Inferior parietal cortex (tissue), 1 donor: ENCODE results near the gene COL4A4.
A peak's percentile ranks its signal among the peaks of the same experiment; 100 is the strongest.

Source experiments
- DNase-seq: peaks from one replicate; pipeline ENCODE4 v3.0.0-alpha.2; 2016; ENCODE audit errors: extremely low spot score

The COL4A4 gene

DNA sequence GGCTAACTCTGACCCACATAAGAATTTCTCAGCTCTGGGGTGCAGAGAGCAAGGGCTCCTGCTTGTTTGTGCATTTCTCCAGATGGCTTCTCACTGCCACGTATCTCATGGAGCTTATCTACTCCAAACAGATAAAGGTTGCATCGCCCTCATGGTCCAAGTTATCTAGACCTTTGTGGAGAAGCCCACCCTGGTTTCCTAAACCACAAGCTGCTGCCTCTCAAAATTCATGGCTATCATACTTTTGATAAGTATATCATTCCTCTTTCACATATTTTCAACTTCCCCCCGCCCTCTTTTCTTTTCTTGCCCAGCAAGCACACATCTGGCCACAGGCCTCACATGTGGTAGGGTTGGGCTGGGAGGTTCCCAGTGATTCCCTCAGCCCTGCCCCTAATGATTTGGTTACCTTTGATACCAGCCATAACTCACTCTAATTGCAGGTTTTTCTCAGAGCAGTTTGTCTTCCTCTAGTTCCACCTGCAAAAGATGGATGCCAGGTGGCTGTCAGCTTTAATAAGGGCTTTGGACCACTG lies 182.1 kb downstream of the COL4A4 start:
- no peak for DNase-seq

DNA sequence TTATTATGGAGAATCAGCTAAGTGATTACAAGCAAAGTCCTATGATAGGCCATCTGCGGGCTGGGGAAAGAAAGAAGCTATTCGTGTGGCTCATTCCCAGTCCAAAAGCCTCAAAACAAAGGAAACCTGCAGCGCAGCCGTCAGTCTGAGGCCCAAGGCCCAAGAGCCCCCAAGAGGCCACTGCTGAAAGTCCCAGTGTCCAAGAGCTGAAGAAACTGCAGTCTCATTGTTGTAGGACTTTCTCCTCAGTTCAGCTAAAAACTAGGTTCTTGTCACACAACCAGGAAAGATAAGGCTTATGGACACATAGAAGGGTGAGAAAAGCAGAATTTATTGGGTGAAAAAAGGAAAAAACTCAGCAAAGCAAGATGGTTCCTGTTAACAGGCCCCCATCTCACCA lies 185.0 kb downstream of the COL4A4 start:
- DNase-seq: peak; percentile 55

DNA sequence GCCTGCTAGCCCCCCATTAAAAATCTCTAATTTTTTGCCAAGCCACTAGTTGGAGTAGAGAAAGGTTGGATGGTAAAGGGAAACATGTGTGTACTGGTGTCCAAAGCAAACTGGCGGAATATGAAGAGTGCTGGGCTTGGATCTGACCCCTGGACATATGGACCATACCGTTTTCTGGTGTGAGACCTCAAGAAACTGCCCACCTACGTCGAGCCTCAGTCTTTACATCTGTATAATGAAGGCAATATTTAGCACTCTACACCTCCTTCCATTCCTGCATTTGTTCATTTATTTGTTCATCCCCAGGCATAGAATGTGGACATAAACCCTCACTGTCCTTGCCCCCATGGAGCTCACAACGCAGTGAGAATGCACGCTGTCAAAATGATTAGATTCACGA lies 185.7 kb downstream of the COL4A4 start:
- no peak for DNase-seq

DNA sequence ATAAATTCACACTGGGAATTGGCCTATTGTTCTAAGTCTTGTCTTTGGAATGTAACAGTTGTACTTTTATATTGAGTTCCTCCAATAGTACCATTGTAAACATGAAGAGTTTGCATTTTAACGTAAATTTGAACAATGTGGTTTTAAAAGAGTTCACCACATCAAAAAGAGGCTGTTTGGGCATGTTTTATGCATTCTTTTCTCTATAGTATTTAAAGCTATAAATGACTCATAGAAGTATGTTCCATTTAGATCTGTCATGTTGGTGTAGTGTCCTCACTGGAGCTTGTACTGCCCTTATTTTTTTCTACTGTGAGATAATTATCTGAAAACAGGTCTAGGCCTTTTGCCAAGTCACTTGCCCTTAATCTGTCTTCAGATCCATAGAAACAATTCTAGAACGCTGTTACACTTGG lies 186.2 kb downstream of the COL4A4 start:
- no peak for DNase-seq

DNA sequence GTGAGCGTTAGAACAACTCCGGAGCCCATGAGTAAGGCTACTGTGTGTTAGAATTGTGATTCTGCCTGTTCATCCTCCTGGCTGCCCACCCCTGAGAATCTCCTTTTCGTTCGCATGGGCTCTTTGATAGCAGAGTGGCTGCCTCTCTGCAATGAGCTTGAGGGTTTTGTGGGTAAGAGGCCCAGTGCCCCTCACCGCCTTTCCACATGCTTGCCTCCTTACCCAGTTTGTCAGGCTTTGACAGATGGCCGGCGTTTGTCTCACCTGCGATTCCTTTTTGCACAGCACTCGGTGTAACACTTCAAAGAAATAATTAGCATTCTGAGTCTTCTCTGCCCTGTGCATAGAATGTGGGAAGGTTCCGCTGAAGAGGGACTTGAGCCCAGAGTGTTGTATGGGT lies 190.2 kb downstream of the COL4A4 start:
- no peak for DNase-seq

DNA sequence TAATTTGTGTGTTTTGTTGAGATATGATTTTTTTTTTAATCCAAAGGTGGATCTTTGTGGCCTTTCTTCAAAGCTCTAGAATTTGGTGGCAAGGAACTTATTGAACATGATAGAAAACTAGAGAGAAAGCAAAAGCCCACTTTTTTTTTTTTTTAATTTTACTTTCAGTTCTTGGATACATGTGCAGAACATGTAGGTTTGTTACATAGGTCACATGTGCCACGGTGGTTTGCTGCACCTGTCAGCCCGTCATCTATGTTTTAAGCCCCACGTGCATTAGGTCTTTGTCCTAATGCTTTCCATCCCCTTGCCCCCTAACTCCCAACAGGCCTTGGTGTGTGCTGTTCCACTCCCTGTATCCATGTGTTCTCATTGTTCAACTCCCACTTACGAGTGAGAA lies 192.2 kb downstream of the COL4A4 start:
- no peak for DNase-seq

DNA sequence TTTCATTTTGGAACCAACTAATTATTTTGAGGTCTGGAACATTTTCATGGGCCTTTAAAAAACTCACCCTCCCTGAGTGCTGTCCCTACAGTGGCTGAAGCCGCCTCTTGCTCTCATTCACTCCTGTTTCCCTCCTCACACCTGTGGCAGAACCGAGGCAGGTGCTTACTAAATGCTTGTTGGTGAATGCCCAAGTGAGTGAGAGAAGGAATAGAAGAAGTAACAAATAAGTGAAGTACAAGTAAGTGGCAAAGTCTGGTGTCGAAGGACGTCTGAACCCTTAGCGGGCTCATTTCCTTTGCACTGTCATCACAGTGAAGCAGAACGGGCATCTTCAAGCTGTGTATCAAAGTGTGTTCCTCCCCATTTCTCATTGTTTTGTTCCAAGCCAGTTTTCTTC lies 192.9 kb downstream of the COL4A4 start:
- no peak for DNase-seq

DNA sequence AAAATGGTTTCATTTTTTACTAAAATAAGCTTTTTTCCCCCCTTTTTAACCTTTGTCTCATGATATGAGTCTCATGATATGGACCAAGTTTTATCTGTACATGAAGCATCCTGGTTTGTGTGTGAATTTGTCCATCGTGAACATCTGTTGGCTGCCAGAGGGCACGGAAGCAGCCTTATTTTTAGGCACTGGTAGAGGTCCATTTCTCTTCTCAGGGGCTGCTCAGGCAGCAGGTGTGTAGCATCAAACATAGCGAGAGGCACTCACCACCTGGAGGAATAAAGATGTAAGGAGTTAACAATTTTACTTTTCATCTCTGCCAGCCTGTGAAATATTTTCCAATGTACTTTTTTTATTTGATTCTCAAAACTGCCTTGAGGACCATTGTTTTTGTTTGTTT lies 193.6 kb downstream of the COL4A4 start:
- DNase-seq: no peak

DNA sequence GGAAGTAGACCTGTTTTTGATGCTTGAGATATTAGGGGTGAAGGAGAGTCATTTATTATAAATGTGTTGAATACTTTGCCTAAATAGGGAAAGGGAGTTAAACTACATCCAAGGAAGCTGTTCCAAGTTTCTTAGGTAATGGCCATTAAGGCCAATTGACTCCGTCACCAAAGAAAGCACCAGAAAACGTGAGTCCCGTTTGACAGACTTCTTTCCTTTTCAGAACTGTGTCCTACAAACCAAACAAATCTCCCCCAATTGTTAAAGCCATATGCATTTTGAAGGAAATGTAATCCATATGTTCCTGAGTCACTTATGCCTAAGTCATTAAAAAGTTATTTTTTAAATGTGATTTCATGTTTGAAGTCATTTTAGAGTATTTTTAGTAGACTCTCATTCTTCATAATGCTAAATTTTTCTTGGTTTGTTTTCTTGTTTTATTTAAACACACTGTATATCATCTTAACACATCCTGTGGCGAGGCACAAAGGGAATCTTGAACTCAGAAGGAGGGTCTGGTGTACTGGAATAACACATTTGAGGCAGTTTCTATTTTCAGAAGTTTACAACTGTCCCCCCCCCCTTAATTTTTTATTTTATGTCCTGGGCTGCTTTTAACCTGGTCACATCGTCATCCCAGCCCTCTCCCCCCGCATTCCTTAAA lies 194.5 kb downstream of the COL4A4 start:
- DNase-seq: no peak

DNA sequence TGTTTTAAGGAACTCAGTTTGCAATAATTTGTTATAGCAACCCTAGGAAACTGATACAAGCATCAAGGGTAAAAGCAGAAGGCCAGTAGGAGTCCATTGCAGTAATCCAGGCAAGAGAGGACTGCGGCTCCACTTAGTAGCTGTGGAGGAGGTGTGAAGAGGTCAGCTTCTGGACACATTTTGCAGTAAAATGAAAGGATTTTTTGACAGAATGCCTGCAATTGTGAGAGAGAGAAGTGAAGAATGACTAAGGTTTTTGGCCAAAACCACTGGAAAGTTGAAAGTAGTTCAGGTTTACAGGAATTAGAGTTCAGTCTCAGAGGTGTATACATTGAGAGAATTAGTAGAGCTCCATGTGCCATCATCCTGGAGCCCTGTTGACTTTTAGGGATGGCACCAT lies 198.6 kb downstream of the COL4A4 start:
- DNase-seq: no peak

DNA sequence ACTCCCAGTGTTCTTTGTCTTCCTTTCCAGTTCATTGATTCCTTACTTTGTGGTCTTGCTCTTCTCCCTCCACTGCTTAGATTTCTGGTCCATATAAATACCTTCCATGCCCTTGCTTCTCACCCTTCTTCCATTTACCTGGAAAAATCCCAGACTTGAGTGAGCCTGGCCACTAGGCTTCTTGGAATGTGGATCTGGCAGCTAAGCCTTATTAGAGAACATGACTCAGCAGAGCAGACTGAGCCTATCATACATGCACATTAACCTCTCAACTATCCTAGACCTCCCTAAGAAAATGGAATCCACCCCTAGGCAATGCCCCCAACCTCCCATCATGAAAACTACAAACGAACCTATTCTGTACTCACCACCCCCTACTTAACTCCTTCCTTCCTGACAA lies 200.5 kb downstream of the COL4A4 start:
- no peak for DNase-seq

DNA sequence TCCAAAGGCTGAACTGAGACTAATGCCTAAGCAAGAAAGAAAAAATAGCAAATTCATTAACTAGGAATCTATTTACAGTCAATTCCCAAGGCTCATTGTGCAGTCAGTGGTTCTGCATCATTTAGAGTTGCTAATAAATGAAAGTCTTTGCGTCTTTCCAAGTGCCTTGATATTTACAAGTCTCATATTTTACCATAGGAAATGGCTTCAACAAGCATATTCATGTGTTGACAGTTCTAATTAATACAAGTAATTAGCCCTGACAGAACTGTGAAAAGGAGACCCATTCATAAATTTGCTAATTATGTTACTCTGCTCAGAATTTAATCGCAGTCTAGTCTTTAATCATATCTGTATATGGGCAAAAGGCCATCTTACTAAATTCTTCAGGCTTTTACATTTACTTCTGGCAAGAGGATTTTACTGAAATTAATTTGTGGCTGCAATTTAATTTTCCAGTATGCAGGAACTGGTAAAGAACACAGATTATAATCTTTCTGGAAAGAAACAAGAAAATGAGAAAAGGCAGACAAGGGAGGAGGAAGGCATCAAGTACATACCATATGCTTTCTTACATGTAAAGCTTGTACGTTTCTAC lies 201.7 kb downstream of the COL4A4 start:
- no peak for DNase-seq

DNA sequence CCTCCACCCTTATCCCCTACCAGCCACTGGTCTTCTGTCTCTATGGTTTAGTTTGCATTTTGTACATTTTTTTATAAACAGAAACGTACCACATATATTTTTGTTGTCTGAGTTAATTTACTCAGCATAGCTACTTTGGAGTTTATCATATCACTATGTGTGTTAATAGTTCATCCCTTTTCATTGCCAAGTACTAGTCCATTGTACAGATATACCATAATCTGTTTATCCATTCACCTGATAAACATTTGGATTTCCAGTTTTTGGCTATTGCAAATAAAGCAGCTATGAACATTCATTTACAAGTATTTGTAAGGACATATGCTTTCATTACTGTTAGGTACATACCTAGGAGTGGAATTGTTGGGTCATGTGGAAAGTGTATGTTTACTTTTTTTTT lies 204.6 kb downstream of the COL4A4 start:
- DNase-seq: no peak

DNA sequence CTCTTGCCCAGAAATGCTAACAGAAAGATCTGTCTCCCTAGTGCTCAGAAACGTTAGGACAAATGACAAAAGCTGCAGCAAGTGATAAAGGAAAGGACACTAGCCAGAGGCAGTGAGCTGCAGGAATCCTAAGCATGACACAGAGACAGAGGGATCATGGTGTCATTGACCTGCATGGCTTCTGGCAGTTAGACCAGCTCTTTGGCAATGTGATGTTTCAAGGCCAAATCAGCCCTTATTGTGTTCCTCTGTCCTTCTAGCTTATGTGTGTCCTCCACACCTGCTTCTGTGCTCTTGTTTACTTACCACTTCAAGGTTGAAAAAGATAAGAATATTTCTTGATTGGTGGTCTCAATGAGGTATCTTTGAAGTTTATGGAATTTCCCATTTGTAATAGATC lies 207.3 kb downstream of the COL4A4 start:
- no peak for DNase-seq

DNA sequence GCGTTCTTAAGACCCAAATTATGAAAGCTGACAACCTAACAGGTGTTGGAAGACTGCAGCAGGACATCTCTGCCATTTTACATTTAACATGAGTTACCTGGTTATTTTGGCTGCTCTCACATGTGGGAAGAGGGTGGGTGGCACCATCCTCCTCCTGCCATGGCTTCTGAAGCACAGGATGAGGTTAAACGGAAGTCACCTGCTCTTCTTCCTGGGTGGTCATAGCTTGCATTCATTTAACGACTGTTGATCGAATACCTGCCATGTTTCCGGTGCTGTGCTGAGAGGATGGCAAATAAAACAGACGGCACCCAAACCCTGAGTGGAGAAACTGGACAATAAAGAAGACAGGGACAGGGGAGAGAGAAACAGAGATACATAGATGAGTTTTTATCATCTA lies 210.2 kb downstream of the COL4A4 start:
- no peak for DNase-seq

DNA sequence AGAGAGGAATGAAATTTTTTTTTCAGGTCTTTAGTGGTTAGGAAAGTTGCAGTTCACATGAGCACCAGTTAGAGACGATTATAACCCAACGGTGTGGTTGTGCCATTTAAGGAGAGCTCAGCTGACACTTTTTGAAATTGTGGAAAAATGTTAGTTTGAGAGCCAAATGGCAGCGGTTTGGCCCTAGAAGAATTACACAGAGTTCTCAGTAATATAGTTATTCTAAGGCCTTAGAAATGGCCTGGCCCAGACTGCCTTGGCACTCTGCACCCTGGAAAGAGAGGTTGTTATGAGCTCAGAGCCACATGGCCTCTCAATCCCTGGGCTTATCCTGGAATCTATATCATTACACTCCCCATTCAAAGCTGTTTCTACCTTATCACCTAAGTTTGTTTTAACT lies 210.8 kb downstream of the COL4A4 start:
- DNase-seq: no peak
